Limb (tissue), 2 donors: Measurements from ENCODE around the gene CDC42EP5.
"Not testable (repeated sequence)": the region's sequence is repeated elsewhere in the genome, so short reads cannot be mapped to it uniquely, and the experiment has no call there.

Experiments
- DNase-seq, 2 donors: peaks; one replicate each; pipeline ENCODE4 v3.0.0-alpha.2; 2016; ENCODE audit errors: extremely low spot score in 2 of 2

Gene CDC42EP5, protein sequence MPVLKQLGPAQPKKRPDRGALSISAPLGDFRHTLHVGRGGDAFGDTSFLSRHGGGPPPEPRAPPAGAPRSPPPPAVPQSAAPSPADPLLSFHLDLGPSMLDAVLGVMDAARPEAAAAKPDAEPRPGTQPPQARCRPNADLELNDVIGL

DNA sequence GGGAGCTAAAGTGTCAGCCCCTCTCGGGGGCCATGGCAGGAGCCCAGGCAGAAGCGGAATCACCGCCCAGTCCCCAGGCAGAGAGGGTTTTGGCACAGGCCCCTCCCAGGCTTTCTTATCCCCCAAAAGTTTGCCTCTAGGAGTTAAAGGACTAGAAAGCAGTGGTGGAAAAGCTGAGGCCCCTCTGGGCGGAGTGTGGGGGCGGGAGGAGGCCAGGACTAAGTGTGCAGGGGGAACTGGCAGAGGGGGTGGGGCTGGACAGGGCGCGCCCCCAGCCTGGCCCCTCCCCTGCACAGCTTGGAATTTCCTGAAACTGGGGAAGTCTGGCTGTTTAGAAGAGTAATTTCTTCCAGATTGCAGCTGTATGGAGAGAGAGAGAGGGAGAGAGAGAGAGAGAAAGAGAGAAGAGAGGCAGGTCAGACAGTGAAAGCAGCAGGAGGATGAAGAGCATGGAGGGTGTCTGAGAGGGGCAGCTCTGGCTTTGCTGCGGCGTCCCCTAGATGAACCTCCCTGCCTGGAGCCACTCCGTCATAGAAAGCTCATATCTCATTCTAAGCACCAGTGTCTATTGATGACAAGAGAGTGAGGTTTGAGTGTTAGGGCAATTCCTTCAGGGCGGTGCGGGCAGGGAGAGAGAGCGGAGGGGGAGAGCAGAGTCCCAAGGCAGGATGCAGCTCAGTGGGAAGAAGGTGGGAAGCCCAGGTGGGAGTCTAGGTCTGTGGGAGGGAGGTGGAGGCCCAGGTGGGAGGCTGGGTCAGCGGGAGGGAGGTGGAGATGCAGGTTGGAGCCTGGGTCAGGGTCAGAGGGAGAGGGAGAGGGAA lies at the start of gene CDC42EP5:
Gene CDC42EP5, minus strand, starts transcription at position 226 of the 821 bp plus-strand sequence. CDS start 7,749 bp downstream, outside the sequence.
- peak; percentile 93 to 94 for DNase-seq

DNA sequence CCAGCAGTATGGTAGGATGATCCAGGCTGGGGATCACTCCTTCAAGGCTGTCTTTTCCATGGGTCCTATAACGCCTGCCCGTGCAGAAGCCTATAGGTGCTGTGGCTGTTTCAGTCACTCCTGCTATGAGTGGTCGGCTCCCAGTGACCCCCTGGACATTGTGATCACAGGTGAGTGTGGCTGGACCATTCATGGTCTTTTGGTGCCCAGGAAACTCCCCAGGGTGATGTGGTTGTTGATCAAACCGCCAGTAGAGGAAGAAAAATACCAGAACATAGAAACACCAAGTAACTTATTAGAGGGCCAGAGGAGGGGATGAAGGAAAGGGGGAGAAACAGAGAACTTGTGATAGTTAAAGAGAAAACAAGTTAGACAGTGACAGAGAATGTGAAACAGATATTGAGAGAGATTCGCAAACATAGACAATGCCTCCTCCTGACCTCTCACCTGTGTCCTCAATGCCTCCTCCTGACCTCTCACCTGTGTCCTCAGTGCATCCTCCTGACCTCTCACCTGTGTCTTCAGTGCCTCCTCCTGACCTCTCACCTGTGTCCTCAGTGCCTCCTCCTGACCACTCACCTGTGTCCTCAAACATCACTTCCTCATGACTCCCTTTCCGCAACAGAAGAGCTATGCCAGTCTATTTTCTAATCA lies 48.9 kb upstream of the CDC42EP5 start:
- no peak for DNase-seq

DNA sequence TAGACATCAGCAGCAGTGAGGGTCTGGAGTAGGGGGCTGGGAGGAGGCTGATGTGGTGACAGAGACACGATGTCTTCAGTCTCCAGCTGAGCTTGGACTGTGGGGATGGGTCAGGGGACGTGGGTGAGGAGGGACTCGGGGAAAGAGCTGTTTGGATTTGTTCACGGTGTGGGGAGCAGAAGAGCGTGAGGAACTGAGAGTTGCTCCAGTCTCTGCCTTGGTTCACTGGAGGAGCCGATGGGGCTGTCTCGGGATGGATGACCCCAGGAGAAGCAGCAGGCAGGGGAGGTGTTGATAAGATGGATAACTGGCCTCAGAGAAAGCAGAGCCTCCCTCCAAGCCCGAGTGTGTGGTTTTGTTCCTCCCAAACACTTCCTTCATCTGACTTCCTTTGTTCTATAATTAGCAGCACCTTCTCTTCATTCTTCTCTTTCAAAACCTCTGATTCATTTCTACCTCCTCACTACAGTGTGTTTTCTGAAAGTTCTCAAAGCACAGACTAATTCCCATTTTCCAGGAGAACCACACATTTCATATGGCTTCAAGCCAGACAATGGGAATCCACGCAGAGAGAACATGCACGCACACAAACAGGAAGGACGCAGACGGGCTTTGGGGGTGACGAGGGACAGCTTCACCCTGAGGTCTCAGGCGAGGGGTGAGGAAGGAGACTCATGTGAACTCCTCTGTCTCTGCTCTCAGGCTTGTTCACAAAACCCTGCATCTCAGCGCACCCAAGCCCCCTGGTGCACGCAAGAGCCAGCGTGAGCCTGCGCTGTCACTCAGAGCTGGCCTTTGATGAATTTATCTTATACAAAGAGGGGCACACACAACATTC lies 48.1 kb upstream of the CDC42EP5 start:
- DNase-seq: no peak

GRCh38 chr19:54518844-54519243 lies 45.7 kb upstream of the CDC42EP5 start:
- DNase-seq: no peak

- DNase-seq: peak; percentile 60 to 72
These were observed 44.4 kb upstream of the CDC42EP5 start for GRCh38 chr19:54517483-54517882.

DNA sequence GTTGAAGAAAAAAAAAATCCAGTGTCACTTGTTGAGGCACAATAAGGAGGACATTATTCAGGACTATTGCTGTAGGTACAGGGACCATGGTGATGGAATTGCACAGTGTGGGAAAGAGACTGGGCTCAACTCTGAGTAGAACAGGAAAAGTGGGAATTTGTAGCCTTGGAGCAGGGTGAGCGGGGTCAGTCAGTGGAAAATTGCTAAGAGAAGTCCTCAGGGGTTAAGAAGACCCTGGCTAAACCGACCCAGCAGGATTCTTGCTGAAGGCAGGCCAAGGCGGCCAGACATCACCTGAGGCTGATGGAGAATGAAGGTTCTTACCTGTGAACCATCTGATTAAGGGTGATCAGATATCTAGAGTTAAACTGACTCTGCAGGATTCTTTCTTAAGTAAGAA lies 42.1 kb upstream of the CDC42EP5 start:
- DNase-seq: no peak

- DNase-seq: not testable (repeated sequence)
These were observed 36.3 kb upstream of the CDC42EP5 start for GRCh38 chr19:54509200-54509940.

DNA sequence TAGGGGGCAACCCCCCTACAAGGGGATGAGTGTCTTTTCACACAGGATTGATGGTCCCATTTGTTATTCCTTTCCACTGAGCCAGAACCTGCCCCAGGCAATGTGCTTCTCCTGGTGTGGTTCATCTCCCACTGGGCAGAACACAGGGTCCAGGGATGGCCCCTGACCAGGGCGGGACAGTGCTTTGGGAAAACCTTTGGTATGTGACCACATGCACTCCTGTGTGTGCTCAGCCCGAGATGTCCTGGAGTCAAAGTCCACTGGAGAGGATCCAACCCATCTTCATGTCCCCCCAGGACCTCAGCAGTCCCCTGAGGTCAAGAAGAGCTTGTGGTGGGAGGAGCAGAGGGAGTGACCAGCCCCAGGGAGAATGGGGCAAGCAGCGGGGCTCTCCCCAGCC lies 35.4 kb upstream of the CDC42EP5 start:
- DNase-seq: not testable (repeated sequence)

DNA sequence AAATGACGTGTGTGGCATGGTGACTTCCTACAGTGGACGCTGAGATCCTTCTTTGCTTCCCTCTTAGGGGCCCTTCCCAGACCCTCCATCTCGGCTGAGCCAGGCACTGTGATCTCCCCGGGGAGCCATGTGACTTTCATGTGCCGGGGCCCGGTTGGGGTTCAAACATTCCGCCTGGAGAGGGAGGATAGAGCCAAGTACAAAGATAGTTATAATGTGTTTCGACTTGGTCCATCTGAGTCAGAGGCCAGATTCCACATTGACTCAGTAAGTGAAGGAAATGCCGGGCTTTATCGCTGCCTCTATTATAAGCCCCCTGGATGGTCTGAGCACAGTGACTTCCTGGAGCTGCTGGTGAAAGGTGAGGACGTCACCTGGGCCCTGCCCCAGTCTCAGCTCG lies 34.7 kb upstream of the CDC42EP5 start:
- no peak for DNase-seq

GRCh38 chr19:54507038-54507717 lies 34.1 kb upstream of the CDC42EP5 start:
- DNase-seq: not testable (repeated sequence)

GRCh38 chr19:54506079-54506478 lies 33.0 kb upstream of the CDC42EP5 start:
- DNase-seq: no peak

DNA sequence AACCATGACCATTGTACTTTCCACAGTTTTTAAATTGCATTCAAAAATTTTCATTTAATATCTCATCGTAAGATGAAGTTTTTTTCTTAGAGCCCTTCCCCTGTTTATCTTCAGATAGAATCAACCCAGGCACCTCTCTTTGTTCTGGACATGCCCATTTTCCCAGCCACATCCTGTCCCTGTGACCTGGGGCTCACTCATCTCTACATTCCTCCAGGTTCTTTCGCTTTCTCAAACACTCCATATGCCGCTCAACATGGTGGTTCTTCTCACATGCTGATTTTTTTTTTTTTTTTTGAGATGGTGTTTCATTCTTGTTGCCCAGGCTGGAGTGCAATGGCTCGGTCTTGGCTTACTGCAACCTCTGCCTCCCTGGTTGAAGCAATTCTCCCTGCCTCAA lies 32.4 kb upstream of the CDC42EP5 start:
- not testable (repeated sequence) for DNase-seq

- DNase-seq: no peak
These were observed 29.5 kb upstream of the CDC42EP5 start, which contains the start of gene LAIR2 for GRCh38 chr19:54502518-54503048. LAIR2 (plus strand) TSS chr19:54502831; CDS start chr19:54502919, 88 bp downstream.

DNA sequence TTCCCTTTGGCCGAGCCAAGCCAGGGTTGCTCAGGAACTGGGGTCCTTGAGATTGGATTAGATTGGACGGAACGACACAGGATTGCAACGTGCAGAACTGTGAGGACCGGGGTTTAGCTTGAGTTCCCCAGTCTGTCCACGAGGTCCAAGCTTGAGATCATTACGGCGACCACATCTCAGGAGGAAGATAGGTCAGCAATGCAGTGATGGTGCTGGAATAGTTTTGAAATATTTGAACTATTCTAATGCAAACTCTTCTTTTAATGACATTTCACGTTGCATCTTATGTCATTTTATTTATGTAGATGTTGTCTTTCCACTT lies 25.3 kb upstream of the CDC42EP5 start:
- DNase-seq: not testable (repeated sequence)

- not testable (repeated sequence) for DNase-seq
These were observed 24.8 kb upstream of the CDC42EP5 start for GRCh38 chr19:54497747-54498450.

- DNase-seq: not testable (repeated sequence)
These were observed 22.2 kb upstream of the CDC42EP5 start for GRCh38 chr19:54495284-54495683.

DNA sequence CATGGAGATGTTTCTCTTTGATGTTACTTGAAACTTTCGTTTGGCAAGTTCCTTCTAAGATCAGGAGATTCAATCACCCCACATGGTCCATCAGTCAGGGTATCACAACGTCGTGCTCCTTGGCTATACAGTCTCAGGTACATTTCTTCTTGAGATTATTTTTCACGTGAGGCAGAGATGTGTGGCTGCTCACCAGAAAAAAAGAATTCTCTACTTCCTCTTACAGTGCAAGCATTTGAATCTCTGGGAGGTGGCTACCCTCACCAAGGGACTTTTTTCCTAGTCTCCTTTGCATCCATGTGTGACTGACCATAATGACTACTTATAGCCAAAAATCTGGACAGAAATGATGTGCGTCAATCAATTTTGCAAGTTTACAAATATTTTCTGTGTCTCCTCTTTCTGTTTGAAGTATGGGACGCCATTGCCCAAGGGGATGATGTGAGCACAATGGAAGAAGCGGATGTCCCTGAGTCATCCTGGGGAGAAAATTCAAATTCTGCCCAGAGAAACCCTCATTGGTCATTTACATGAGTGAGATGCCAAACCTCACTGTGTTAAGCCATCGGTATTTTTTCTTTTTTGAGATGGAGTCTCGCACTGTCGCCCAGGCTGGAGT lies 21.0 kb upstream of the CDC42EP5 start:
- DNase-seq: no peak

- not testable (repeated sequence) for DNase-seq
These were observed 20.0 kb upstream of the CDC42EP5 start for GRCh38 chr19:54493056-54493455.

- DNase-seq: no peak
These were observed 19.5 kb upstream of the CDC42EP5 start for GRCh38 chr19:54492568-54492967.
